Stimulated activated CD8-positive, alpha-beta memory T cell treated with anti-CD3 and anti-CD28 coated beads, Interleukin-12 subunit alpha, Interleukin-12 subunit beta, amount 100 ng/mL, for 1 hour (primary cell): ENCODE data around the gene COL5A1.
"Not testable (repeated sequence)": the region's sequence is repeated elsewhere in the genome, so short reads cannot be mapped to it uniquely, and the experiment has no call there.

Source experiments
- DNase-seq: peaks from one replicate; pipeline ENCODE4 v3.0.0-alpha.2; 2020; ENCODE audit warnings: low read depth

Gene COL5A1

GRCh38 chr9:134838651-134839454, 197.2 kb downstream of the COL5A1 start:
- no peak for DNase-seq

- DNase-seq = no peak
These were observed 198.0 kb downstream of the COL5A1 start for GRCh38 chr9:134839455-134840125.

- DNase-seq = no peak
These were observed 198.9 kb downstream of the COL5A1 start for GRCh38 chr9:134840511-134840910.

DNA sequence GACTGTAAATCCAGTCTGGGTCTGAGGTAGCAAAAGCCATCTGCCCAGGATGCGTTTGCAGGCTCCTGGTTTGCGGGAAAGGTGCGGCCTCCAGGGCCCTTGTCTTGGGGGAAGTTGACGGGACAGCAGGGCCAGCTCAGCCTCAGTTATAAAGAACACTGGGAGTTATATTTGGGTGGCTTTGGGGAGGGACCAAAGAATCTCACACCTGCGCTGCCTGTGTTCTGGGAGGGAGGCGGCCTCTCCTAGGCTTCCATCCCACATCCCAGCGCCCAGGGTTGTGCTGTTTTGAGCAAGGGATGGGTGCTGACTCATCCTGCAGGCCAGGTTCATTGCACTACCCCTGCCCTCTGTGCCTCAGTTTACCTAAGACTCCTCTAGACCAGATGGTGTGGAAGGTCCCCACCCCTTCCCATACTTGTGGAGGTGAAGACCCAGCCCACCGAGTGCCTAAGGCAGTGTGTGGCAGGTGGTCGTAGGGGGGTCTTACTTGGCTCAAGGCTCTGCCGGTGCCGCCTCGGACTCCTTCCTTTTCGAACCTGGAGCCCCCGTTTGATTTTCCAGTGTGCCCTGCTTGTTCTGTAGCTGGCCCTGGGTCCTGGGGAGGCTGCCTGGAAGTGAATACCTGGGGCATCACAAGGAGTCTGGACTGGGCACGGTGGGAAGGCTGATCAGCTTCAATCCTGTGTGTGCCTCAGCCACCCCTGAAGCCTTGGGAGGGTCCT, 199.7 kb downstream of the COL5A1 start:
- DNase-seq = no peak

- DNase-seq = no peak
These were observed 200.7 kb downstream of the COL5A1 start for GRCh38 chr9:134842321-134842720.

GRCh38 chr9:134843740-134844139, 202.1 kb downstream of the COL5A1 start:
- no peak for DNase-seq

DNA sequence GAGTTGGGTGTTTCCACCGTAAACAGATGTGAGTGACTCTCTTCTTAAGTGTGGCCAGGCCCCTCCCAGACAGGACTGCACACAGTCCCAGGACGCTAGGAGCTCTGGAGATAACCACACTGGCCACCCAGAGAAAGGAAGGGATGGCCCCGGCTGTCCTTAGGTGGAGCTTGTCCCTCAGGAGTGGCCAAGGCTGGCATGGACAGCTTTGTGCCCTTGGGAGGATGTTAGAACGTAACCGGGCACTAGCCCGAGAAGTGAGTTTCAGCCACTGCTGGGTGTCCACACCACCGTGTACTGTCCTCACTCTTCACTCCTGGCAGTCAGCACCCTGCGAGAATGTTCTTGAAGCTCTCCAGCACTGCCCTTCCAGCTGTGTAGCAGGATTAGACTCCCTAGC, 203.2 kb downstream of the COL5A1 start:
- no peak for DNase-seq

GRCh38 chr9:134846187-134846586, 204.6 kb downstream of the COL5A1 start:
- no peak for DNase-seq

GRCh38 chr9:134846699-134847098, 205.1 kb downstream of the COL5A1 start:
- no peak for DNase-seq

DNA sequence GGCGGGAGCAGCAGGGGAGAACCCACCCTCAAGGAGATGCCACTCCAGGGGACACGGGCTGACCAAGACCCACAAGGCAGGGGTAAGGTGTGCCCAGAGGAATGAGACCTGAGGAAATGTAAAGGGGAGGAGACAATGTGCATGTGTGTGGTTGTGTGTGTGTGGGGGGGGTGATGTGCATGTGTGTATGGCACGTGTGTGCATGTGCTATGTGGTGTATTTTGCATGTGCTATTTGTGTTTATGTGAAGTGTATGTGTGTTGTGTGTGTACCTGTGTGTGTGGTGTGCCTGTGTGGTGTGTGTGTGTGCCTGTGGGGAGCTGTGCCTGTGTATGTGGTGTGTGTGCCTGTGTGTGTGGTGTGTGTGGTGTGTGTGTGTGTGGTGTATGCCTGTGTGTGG, 205.5 kb downstream of the COL5A1 start:
- DNase-seq = no peak

DNA sequence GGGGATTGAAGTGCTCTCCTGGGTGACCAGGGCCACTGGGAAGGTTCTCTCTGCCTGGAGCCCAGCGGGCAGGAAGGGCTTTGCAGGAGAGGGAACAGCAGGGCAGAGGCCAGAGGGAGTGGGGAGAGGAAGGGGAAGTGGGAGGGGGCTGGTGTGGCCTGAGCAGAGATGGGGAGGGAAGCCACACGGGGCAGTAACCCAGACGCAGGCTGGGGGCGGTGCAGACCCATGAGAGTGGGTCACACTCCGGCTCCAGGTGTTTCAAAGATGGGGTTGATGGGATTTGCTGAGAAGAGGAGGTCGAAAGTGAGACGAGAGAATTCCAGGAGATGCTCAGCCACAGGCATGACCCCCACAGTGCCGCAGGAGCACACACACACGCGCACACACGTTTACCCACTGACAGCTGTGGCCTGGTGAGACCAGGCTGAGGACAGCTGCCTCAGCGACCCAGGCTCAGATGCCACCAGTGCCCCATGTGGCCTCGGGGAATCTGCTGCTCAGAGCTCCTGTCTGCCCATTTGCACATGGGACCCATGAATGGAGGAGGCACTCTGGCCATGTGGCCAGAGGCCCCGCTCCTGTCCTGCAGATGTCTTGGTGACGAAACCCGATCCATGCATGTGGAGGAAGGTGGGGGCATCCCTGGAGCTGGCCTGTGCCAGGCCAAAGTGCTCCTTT, 206.3 kb downstream of the COL5A1 start:
- DNase-seq = no peak

DNA sequence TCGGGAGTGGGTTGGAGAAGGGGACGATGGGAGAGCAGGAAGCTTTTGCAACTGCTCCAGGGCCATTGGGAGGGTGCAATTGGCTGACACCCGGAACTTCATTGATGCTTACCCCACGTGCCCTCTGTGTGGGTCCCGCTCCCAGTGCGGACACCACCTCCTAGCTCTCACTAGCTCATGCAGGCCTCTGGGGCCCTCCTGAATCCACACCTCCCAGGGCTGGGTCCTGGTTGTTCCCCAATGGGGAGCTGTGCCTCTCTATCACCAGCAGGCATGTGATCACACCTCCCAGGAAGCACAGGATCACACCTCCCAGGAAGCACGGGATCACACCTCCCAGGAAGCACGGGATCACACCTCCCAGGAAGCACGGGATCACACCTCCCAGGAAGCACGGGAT, 206.9 kb downstream of the COL5A1 start:
- DNase-seq = no peak

DNA sequence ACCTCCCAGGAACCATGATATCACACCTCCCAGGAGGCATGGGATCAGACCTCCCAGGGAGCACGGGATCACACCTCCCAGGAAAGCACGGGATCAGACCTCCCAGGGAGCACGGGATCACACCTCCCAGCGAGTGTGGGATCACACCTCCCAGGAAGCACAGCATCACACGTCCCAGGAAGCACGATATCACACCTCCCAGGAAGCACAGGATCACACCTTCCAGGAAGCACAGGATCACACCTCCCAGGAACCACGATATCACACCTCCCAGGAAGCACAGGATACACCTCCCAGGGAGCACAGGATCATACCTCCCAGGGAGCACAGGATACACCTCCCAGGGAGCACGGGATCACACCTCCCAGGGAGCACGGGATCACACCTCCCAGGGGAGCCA, 209.0 kb downstream of the COL5A1 start:
- DNase-seq = no peak

GRCh38 chr9:134851020-134851419, 209.4 kb downstream of the COL5A1 start:
- no peak for DNase-seq

GRCh38 chr9:134852906-134853654, 211.5 kb downstream of the COL5A1 start:
- DNase-seq = no peak

GRCh38 chr9:134853893-134854292, 212.3 kb downstream of the COL5A1 start:
- DNase-seq = no peak

DNA sequence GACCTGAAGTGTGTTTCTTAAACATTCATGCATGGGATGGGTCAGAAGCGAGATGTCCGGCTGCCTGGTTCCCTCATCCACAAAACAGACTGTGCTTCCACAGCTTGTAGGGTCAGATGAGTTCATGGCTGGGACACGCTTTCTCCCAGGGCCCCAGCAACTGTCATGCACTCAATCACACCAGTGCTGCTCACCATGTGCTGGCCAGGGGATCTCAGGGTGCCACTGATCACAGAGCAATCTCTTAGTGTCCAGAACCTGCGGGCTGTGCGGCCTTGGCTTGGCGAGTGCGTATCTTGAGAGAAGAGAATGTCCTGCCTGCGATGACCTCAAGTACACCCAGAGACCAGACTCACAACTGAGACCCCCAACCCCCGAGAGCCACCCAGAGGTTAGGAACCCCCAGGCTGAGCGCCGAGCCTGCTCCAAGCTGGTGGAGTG, 213.0 kb downstream of the COL5A1 start:
- no peak for DNase-seq

- DNase-seq = no peak
These were observed 213.8 kb downstream of the COL5A1 start for GRCh38 chr9:134855231-134855899.

DNA sequence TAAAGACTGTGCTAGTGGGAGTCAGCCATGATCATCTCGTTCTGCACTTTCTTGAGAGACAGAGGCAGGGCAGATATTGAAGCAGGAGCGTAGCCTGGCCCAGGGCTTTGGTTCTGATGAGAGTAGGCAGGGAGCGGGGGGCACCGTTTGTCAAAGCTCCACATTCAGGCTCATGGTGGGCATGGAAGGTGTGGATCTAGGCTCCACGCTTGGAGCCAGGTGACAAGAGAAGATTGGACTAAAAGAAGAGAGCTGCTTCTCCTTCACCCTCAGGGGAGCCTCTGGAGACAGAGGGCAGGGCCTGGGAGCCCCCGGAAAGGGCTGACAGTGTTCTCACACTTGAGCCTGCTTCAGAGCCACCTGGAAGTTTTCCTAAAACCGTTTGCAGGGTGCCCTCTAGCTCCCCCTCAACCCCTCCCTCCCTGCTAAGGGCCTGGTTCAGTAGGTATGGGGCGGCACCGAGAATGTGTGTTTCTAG, 214.3 kb downstream of the COL5A1 start:
- no peak for DNase-seq

DNA sequence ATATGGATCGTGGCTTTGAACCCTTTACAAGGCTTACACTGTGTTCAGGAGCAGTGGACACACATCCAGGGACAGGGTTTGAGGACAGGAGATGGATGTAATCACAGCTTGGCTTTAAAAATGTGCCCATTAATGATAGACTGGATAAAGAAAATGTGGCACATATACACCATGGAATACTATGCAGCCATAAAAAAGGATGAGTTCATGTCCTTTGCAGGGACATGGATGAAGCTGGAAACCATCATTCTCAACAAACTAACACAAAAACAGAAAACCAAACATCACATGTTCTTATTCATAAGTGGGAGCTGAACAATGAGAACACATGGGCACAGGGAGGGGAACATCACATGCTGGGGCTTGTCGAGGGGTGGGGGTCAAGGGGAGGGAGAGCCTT, 215.8 kb downstream of the COL5A1 start:
- DNase-seq = not testable (repeated sequence)
